ENCODE data around the gene ELOVL1.

- TF ChIP-seq EZH2 (IDR thresholded peaks at IDR 0.05; ENCODE audit: borderline replicate concordance, low read depth, low read length, poor library complexity, severe bottlenecking): no peak
- TF ChIP-seq, protein P1, sequence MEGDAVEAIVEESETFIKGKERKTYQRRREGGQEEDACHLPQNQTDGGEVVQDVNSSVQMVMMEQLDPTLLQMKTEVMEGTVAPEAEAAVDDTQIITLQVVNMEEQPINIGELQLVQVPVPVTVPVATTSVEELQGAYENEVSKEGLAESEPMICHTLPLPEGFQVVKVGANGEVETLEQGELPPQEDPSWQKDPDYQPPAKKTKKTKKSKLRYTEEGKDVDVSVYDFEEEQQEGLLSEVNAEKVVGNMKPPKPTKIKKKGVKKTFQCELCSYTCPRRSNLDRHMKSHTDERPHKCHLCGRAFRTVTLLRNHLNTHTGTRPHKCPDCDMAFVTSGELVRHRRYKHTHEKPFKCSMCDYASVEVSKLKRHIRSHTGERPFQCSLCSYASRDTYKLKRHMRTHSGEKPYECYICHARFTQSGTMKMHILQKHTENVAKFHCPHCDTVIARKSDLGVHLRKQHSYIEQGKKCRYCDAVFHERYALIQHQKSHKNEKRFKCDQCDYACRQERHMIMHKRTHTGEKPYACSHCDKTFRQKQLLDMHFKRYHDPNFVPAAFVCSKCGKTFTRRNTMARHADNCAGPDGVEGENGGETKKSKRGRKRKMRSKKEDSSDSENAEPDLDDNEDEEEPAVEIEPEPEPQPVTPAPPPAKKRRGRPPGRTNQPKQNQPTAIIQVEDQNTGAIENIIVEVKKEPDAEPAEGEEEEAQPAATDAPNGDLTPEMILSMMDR (conservative IDR thresholded peaks at IDR 0.05; ENCODE audit: low read depth, low read length): no peak
Observed at GRCh38 chr1:43339584-43340232, 28.1 kb downstream of the ELOVL1 start.

All from A673 (cell line).